ENCODE data around the gene ADAD1. TPM values are rescaled to one million over a fixed set of nuclear protein-coding genes. Genes with fewer than 3 reads are reported as not detected.

ADAD1 gene
- total RNA-seq, 1 experiment from 2014 or later, result not detected

- no peak overlapping the region for H3K4me3 Mint-ChIP-seq
- H2BK120ac ChIP-seq (ENCODE audit: low read depth, low read length, poor library complexity, severe bottlenecking), result no peak overlapping the region
Observed at GRCh38 chr4:122476126-122476525, 97.3 kb downstream of the ADAD1 start.

More at GRCh38 chr4:122476126-122476525, 97.3 kb downstream of the ADAD1 start:
- no peak overlapping the region for H3K18ac ChIP-seq (ENCODE audit: insufficient read length, low read depth, low read length)
- H3K27me3 ChIP-seq (ENCODE audit: insufficient read depth, low read length), result no peaks in the 10 kb centered on the region
- no peak overlapping the region for H3K23ac ChIP-seq (ENCODE audit: insufficient read length, low read depth, low read length)
- no peak overlapping the region for H2BK5ac ChIP-seq (ENCODE audit: insufficient read length, low read length)
- no peak overlapping the region for H3K27ac ChIP-seq (ENCODE audit: insufficient read length, low read depth, low read length)
- H4K91ac ChIP-seq (ENCODE audit: insufficient read length, low read depth, low read length), result no peak overlapping the region
- H3K9me3 ChIP-seq (ENCODE audit: control insufficient read depth, low read depth, low read length), result no peaks in the 10 kb centered on the region
- H3T11ph ChIP-seq (ENCODE audit: low read length), result no peak overlapping the region
- H4K20me1 ChIP-seq (ENCODE audit: control insufficient read depth, insufficient read depth, insufficient read length), result no peaks in the 10 kb centered on the region
- no peaks in the 10 kb centered on the region for H3K79me1 ChIP-seq (ENCODE audit: insufficient read depth, low read depth, low read length, poor library complexity, severe bottlenecking)
- H3K4me1 ChIP-seq (ENCODE audit: insufficient read depth, low read length), result no peaks in the 10 kb centered on the region
- H2BK20ac ChIP-seq (ENCODE audit: low read depth, low read length, poor library complexity, severe bottlenecking), result no peak overlapping the region
- no peak overlapping the region for H2BK12ac ChIP-seq (ENCODE audit: insufficient read length, low read depth, low read length)
- H2BK15ac ChIP-seq (ENCODE audit: low read depth, low read length), result no peak overlapping the region
- no peak overlapping the region for H4K5ac ChIP-seq (ENCODE audit: insufficient read length, low read depth, low read length)
- H3K4me1 Mint-ChIP-seq, result peaks cover 5 to 6% of the 10 kb centered on the region in 2 experiments; a peak in 3 of 4 replicates
- no peak overlapping the region for H2AK5ac ChIP-seq (ENCODE audit: insufficient read length, low read length)
- no peaks in the 10 kb centered on the region for H3K79me2 ChIP-seq (ENCODE audit: insufficient read depth, low read length)
- H3K9me3 Mint-ChIP-seq, result peaks cover 0 to 6% of the 10 kb centered on the region in 2 experiments; a peak in 2 of 5 replicates
- DNase-seq, result no peak
- no peak overlapping the region for H3K56ac ChIP-seq (ENCODE audit: insufficient read length, low read depth, low read length)
- no peaks in the 10 kb centered on the region for H3K36me3 Mint-ChIP-seq (ENCODE audit: insufficient read depth in 1 of 3, low read depth in 3 of 3)
- H3K27me3 Mint-ChIP-seq (ENCODE audit: low read depth), result no peaks in the 10 kb centered on the region
- no peak overlapping the region for H2AFZ ChIP-seq (ENCODE audit: low read length)
- no peak overlapping the region for H3K27ac Mint-ChIP-seq
- no peak overlapping the region for H3K4ac ChIP-seq (ENCODE audit: low read depth, low read length)
- TF ChIP-seq CTCF (conservative IDR thresholded peaks at IDR 0.05), result no peak
- no peak overlapping the region for H3K4me2 ChIP-seq (ENCODE audit: insufficient read depth, insufficient read length, low read length)
- H3K9ac ChIP-seq (ENCODE audit: extremely low read depth, insufficient read length, low read length), result no peak overlapping the region
- H3K23me2 ChIP-seq (ENCODE audit: insufficient read length, low read depth, low read length, poor library complexity, severe bottlenecking), result no peaks in the 10 kb centered on the region
- H4K8ac ChIP-seq (replicated peaks; ENCODE audit: insufficient read length, low read depth, low read length), result no peak overlapping the region
- WGBS (ENCODE audit: extremely low coverage, insufficient read length, low lambda C conversion rate), result no CpG with 5 or more reads among the region's 1 CpG
- no peak overlapping the region for H3K14ac ChIP-seq (ENCODE audit: insufficient read depth, low read length)
